ENCODE results near the gene C5orf22. TPM values are rescaled to one million over a fixed set of nuclear protein-coding genes. Genes with fewer than 3 reads are reported as not detected.

C5orf22 gene
- total RNA-seq, 2 donors from 2014 or later, result 15.5 to 16.6 TPM

- DNase-seq, result no peak
- no peaks in the 10 kb centered on the region for H3K4me1 ChIP-seq
- H3K27ac ChIP-seq, result no peak overlapping the region
- no peaks in the 10 kb centered on the region for H3K36me3 ChIP-seq (replicated peaks in 1 of 2; ENCODE audit: insufficient read depth in 1 of 2, low read depth in 2 of 2)
- no peaks in the 10 kb centered on the region for H3K27me3 ChIP-seq
- intact Hi-C loops (cut with DNase I), result no loop called here
- 96% methylated on average over 1 of the region's 1 CpG for WGBS, 2 donors
- no peak for ATAC-seq
- H3K4me3 ChIP-seq, result no peak overlapping the region
- no peak for TF ChIP-seq CTCF (IDR thresholded peaks at IDR 0.05)
- TF ChIP-seq POLR2A (IDR thresholded peaks at IDR 0.05), result no peak
- H3K9me3 ChIP-seq, result peaks cover 0 to 9% (median 0%) of the 10 kb centered on the region in 3 donors
These were observed 36.3 kb downstream of the C5orf22 start for GRCh38 chr5:31568302-31568835.

GRCh38 chr5:31569068-31569467 is 37.0 kb downstream of the C5orf22 start:
- no peaks in the 10 kb centered on the region for H3K4me1 ChIP-seq
- no peak overlapping the region for H3K4me3 ChIP-seq
- peaks cover 0 to 9% (median 0%) of the 10 kb centered on the region in 3 donors for H3K9me3 ChIP-seq
- DNase-seq, result no peak
- intact Hi-C loops (cut with DNase I), result no loop called here
- ATAC-seq, result no peak
- no peak overlapping the region for H3K27ac ChIP-seq
- H3K27me3 ChIP-seq, result no peaks in the 10 kb centered on the region
- TF ChIP-seq CTCF (IDR thresholded peaks at IDR 0.05), result no peak
- TF ChIP-seq POLR2A (IDR thresholded peaks at IDR 0.05), result no peak
- no peaks in the 10 kb centered on the region for H3K36me3 ChIP-seq (replicated peaks in 1 of 2; ENCODE audit: insufficient read depth in 1 of 2, low read depth in 2 of 2)

- intact Hi-C loops (cut with DNase I), result no loop called here
- Histone ChIP-seq H3K4me3 (no peak overlapping the region), H3K27ac (no peak overlapping the region), H3K27me3 (no peaks in the 10 kb centered on the region), H3K36me3 (replicated peaks in 1 of 2; ENCODE audit: insufficient read depth in 1 of 2, low read depth in 2 of 2) (no peaks in the 10 kb centered on the region), H3K4me1 (no peaks in the 10 kb centered on the region), H3K9me3 (no peaks in the 10 kb centered on the region)
- no peak for DNase-seq
- no peak for ATAC-seq
- 75 to 76% methylated on average over 10 of the region's 10 CpGs for WGBS, 2 donors
- TF ChIP-seq CTCF (IDR thresholded peaks at IDR 0.05) (no peak), POLR2A (IDR thresholded peaks at IDR 0.05) (no peak)
These were observed 41.5 kb downstream of the C5orf22 start for GRCh38 chr5:31573494-31574142.

GRCh38 chr5:31574772-31575171 is 42.7 kb downstream of the C5orf22 start:
- intact Hi-C loops (cut with DNase I), result no loop called here
- ATAC-seq, result no peak
- no peaks in the 10 kb centered on the region for H3K36me3 ChIP-seq (replicated peaks in 1 of 2; ENCODE audit: insufficient read depth in 1 of 2, low read depth in 2 of 2)

More at GRCh38 chr5:31574772-31575171, 42.7 kb downstream of the C5orf22 start:
- no peak overlapping the region for H3K27ac ChIP-seq
- 48 to 60% methylated on average over 4 of the region's 4 CpGs for WGBS, 2 donors
- H3K27me3 ChIP-seq, result no peaks in the 10 kb centered on the region
- TF ChIP-seq POLR2A (IDR thresholded peaks at IDR 0.05) (no peak), CTCF (IDR thresholded peaks at IDR 0.05) (no peak)
- H3K4me1 ChIP-seq, result no peaks in the 10 kb centered on the region
- no peak for DNase-seq
- no peaks in the 10 kb centered on the region for H3K9me3 ChIP-seq
- H3K4me3 ChIP-seq, result no peak overlapping the region
